HEK293T (cell line): Measurements from ENCODE around the gene ZFX.

Experiments
- CTCF ChIA-PET: fragments of 350-600 bp; formaldehyde crosslinking; extraction: SDS; loops from one replicate; lab custom pipeline; 2021; ENCODE audit warnings: antibody characterized with exemption, inconsistent platforms; lab: Yijun Ruan, JAX
- POLR2A ChIA-PET: fragments of 350-600 bp; formaldehyde crosslinking; extraction: SDS; loops from one replicate; lab custom pipeline; 2020; ENCODE audit warnings: antibody characterized with exemption, inconsistent platforms; lab: Yijun Ruan, JAX
- DNase-seq: peaks from one replicate; pipeline ENCODE4 v3.0.0; 2012; ENCODE audit warnings: mixed read lengths; ENCODE audit errors: extremely low spot score
- ARNT ChIP-seq: fragments of 450-650 bp; IDR thresholded peaks from 2 replicates; pipeline ENCODE4 v1.6.1; 2017; ENCODE audit warnings: mild to moderate bottlenecking
- BHLHE40 ChIP-seq: fragments of 450-650 bp; IDR thresholded peaks from 2 replicates; pipeline ENCODE4 v1.6.1; 2016; ENCODE audit warnings: mild to moderate bottlenecking, moderate library complexity, borderline replicate concordance
- CTBP1 ChIP-seq: fragments of 450-650 bp; IDR thresholded peaks from 2 replicates; pipeline ENCODE4 v1.6.1; 2016; ENCODE audit warnings: borderline replicate concordance
- ELF4 ChIP-seq: fragments of 450-650 bp; IDR thresholded peaks from 2 replicates; pipeline ENCODE4 v1.6.1; 2017; ENCODE audit warnings: antibody characterized with exemption
- FOXA1 ChIP-seq: fragments of 450-650 bp; IDR thresholded peaks from 2 replicates; pipeline ENCODE4 v1.6.1; 2016; ENCODE audit warnings: mild to moderate bottlenecking
- FOXK2 ChIP-seq: fragments of 450-650 bp; IDR thresholded peaks from 2 replicates; pipeline ENCODE4 v1.6.1; 2016; ENCODE audit warnings: mild to moderate bottlenecking
- FOXM1 ChIP-seq: fragments of 450-650 bp; IDR thresholded peaks from 2 replicates; pipeline ENCODE4 v1.6.1; 2017; ENCODE audit warnings: mild to moderate bottlenecking, borderline replicate concordance
- HDGF ChIP-seq: fragments of 450-650 bp; IDR thresholded peaks from 2 replicates; pipeline ENCODE4 v1.6.1; 2017; ENCODE audit warnings: antibody characterized with exemption, borderline replicate concordance
- L3MBTL2 ChIP-seq: fragments of 450-650 bp; conservative IDR thresholded peaks from 2 replicates; pipeline ENCODE4 v1.6.1; 2016; ENCODE audit warnings: mild to moderate bottlenecking
- LEF1 ChIP-seq: fragments of 450-650 bp; IDR thresholded peaks from 2 replicates; pipeline ENCODE4 v1.6.1; 2017; ENCODE audit warnings: mild to moderate bottlenecking, borderline replicate concordance
- NFRKB ChIP-seq: fragments of 450-650 bp; IDR thresholded peaks from 2 replicates; pipeline ENCODE4 v1.6.1; 2016; ENCODE audit warnings: mild to moderate bottlenecking, moderate library complexity
- SP1 ChIP-seq: fragments of 450-650 bp; IDR thresholded peaks from 2 replicates; pipeline ENCODE4 v1.6.1; 2017
- SUZ12 ChIP-seq: fragments of 450-650 bp; IDR thresholded peaks from 2 replicates; pipeline ENCODE4 v1.6.1; 2016; ENCODE audit warnings: mild to moderate bottlenecking
- TARDBP ChIP-seq: fragments of 450-650 bp; IDR thresholded peaks from 2 replicates; pipeline ENCODE4 v1.6.1; 2016
- ZNF384 ChIP-seq: fragments of 450-650 bp; IDR thresholded peaks from 2 replicates; pipeline ENCODE4 v1.6.1; 2016
- TF ChIP-seq, protein P1 (sequence below): fragments of 450-650 bp; IDR thresholded peaks from 2 replicates; pipeline ENCODE4 v1.6.1; 2016

ZFX gene

DNA sequence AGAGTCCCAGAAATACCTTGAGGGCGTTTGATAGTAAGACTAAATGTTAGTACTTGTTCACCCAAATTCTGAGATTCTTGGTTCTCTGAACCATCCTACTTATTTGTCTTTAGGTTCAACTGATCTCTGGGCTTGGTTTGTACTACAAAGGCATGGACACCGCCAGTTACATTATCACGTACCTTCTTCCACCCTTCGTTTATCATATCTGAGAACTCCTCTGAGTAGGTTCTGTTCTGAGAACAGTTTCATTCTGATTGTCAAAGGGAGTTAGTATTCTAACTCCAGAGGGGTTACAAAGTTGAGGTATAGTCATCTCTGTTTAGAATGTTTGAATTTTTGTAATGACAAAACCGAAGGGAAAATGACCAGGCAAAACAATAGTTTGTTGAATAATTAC is 19.3 kb downstream of the ZFX start:
- ChIA-PET CTCF (no interaction called here), POLR2A (no interaction called here)
- DNase-seq = no peak
- TF ChIP-seq FOXA1 = no peak
- TF ChIP-seq ELF4 = no peak

DNA sequence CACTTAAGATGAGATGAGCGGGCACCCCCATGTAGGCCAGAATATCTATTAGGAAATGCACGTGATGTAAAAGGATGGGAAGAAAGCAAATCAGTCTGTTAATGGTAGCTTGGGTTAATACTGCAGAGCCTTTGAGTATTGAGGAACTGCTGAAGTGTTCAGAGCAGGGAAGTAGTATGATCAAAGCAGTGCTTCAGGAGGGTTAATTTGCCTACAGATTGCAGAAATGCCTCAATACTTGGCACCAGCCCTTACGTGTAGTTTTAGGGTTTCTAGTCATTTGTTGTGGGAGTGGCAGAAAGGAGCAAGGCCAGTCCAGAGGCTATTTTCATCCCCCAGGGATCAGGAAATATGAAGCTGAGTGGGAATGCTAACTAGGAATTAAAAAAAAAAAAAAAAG is 19.7 kb downstream of the ZFX start:
- TF ChIP-seq LEF1 (no peak), ZNF384 (no peak), CTBP1 (no peak), NFRKB (no peak), BHLHE40 (no peak), SUZ12 (no peak), FOXK2 (no peak), L3MBTL2 (no peak), ARNT (no peak), TARDBP (no peak), SP1 (no peak), HDGF (no peak), FOXM1 (no peak), FOXA1 (no peak), ELF4 (no peak)
- TF ChIP-seq, protein P1, sequence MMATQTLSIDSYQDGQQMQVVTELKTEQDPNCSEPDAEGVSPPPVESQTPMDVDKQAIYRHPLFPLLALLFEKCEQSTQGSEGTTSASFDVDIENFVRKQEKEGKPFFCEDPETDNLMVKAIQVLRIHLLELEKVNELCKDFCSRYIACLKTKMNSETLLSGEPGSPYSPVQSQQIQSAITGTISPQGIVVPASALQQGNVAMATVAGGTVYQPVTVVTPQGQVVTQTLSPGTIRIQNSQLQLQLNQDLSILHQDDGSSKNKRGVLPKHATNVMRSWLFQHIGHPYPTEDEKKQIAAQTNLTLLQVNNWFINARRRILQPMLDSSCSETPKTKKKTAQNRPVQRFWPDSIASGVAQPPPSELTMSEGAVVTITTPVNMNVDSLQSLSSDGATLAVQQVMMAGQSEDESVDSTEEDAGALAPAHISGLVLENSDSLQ = no peak
- ChIA-PET POLR2A (no interaction called here), CTCF (no interaction called here)
- no peak for DNase-seq

DNA sequence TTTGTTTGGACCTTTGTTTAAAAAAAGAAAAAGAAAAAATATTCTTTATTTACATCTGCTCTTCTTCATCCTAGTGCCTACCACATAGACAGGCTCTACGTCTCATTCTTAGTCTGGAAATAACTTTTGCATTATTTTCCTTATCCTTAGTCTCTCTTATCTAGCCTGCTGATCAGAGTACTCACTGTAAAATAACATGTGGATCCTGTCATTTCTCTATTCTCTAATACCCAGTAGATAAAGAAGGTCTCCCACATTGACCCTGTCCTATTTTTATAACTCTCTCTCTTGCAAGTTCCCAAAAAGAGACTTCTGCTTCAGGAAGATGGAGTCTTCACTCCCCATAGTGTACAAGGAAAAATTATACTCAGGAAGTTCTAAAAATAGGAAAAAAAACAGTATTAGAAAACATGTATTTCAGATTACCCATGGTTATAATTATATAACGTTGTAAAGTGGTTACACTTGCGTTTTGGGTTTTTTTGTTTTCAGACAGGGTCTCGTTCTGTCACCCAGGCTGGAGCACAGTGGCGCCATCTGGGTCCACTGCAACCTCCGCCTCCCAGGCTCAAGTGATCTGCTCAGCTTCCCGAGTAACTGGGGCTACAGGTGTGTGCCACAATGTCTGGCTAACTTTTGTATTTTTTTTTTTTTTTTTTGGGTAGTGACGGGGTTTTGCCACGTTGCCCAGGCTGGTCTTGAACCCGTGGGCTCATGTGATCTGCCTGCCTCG is 23.8 kb downstream of the ZFX start:
- CTCF ChIA-PET = interaction anchor here (0.7 kb wide), 1 partner anchor 265 kb away, joined by 3 read pairs; no protein-coding TSS in a partner anchor
- POLR2A ChIA-PET = no interaction called here
- no peak for TF ChIP-seq CTBP1
- TF ChIP-seq HDGF = no peak
- TF ChIP-seq L3MBTL2 = no peak
- TF ChIP-seq SP1 = no peak
- TF ChIP-seq TARDBP = no peak
- TF ChIP-seq FOXK2 = no peak
- TF ChIP-seq SUZ12 = no peak
- no peak for TF ChIP-seq ZNF384
- no peak for TF ChIP-seq FOXA1
- no peak for TF ChIP-seq BHLHE40
- TF ChIP-seq, protein P1 = no peak
- no peak for TF ChIP-seq ARNT
- no peak for TF ChIP-seq NFRKB
- no peak for TF ChIP-seq FOXM1
- TF ChIP-seq LEF1 = no peak
- TF ChIP-seq ELF4 = no peak
- DNase-seq = no peak

DNA sequence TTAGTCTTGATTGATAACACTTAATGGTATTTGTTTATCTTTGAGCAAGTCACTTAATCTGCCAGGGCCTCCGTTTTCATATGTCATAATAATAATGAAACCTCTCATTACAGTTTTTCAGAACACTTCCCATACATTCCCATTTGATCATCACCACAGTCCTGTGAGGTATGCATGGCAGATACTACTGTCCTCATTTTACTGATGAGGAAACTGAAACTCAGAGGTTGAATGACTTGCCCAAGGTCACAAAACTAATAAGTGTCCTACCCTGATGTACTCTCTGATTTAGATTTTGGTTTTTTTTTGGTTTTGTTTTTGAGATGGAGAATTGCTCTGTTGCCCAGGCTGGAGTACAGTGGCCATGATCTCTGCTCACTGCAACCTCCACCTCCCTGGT is 25.7 kb downstream of the ZFX start:
- ChIA-PET CTCF (no interaction called here), POLR2A (no interaction called here)
- TF ChIP-seq ARNT = no peak
- TF ChIP-seq CTBP1 = no peak
- no peak for TF ChIP-seq ELF4
- no peak for TF ChIP-seq SUZ12
- TF ChIP-seq FOXK2 = no peak
- no peak for TF ChIP-seq FOXA1
- no peak for TF ChIP-seq NFRKB
- no peak for TF ChIP-seq SP1
- TF ChIP-seq, protein P1 = no peak
- TF ChIP-seq BHLHE40 = no peak
- TF ChIP-seq FOXM1 = no peak
- DNase-seq = no peak

DNA sequence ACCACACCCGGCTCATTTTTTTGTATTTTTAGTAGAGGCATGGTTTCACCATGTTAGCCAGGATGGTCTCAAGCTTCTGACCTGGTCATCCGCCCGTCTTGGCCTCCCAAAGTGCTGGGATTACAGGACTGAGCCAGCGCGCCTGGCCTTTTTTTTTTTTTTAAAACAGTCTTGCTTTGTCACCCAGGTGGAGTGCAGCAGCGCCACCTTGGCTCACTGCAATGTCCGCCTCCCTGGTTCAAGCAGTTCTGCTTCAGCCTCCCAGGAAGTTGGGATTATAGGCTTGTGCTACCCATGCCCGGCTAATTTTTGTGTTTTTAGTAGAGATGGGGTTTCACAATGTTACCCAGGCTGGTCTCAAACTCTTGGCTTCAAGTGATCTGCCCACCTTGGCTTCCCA is 28.9 kb downstream of the ZFX start:
- TF ChIP-seq SP1 (no peak), FOXA1 (no peak), NFRKB (no peak), CTBP1 (no peak), LEF1 (no peak), L3MBTL2 (no peak), ZNF384 (no peak), HDGF (no peak), TARDBP (no peak)
- no peak for DNase-seq
- CTCF ChIA-PET = no interaction called here
- POLR2A ChIA-PET = no interaction called here

DNA sequence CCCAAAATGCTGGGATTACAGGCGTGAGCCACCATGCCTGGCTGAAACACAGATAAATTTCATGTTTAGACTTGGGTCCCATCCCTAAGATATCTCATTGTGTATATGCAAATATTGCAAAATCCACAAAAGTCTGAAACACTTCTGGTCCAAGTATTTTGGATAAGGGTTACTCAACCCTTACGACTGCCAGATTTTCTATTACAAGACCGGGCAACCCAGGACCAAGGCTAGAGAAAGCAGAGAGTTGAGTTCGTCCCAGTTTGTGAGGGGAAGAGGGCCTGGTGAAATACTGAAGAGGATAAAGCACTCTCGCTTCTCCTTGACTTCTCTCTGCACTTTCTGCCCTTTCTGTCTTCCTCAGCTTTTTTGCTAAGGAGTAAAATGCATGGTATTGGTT is 34.5 kb downstream of the ZFX start:
- ChIA-PET CTCF (no interaction called here), POLR2A (no interaction called here)
- no peak for TF ChIP-seq TARDBP
- DNase-seq = no peak

DNA sequence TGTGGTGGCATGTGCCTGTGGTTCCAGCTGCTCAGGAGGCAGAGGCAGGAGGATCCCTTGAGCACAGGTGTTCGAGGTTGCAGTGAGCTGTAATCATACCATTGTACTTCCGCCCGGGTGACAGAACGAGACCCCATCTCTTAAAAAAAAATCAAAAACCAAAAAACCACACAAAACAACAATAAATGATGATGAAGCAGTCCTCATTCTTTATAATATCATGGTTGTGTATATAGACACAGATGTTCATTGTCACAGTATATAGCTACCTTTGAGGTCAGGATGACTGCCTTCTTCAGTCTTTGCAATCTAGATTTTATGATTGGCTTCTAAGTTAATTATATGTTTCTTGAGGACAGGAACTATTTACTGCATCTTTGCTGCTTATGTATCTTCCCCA is 37.0 kb downstream of the ZFX start:
- POLR2A ChIA-PET = no interaction called here
- TF ChIP-seq TARDBP = no peak
- TF ChIP-seq, protein P1 = no peak
- no peak for TF ChIP-seq NFRKB
- no peak for TF ChIP-seq CTBP1
- no peak for TF ChIP-seq SUZ12
- no peak for TF ChIP-seq LEF1
- no peak for TF ChIP-seq ZNF384
- TF ChIP-seq SP1 = no peak
- no peak for TF ChIP-seq FOXK2
- TF ChIP-seq L3MBTL2 = no peak
- TF ChIP-seq HDGF = no peak
- DNase-seq = no peak
- CTCF ChIA-PET = interaction anchor here (0.6 kb wide), 1 partner anchor 37 kb away, joined by 3 read pairs; no protein-coding TSS in a partner anchor
